Trophoblast cell (in vitro differentiated cells and primary cell): ENCODE results near the gene MBOAT1. TPM values are rescaled to one million over a fixed set of nuclear protein-coding genes. Genes with fewer than 3 reads are reported as not detected.

ENCODE experiments used
- DNase-seq, 2 donors: peaks; one replicate each; pipeline ENCODE4 v3.0.0-alpha.2; 2016
- H2AFZ ChIP-seq: 2 replicates; pipeline ENCODE4 v1.6.1; 2013; ENCODE audit warnings: low read length, moderate library complexity, mild to moderate bottlenecking; ENCODE audit not compliant: insufficient read depth, poor library complexity
- H2AK5ac ChIP-seq: 2 replicates; pipeline ENCODE4 v1.6.1; 2013; ENCODE audit warnings: mild to moderate bottlenecking, low read length
- H2BK120ac ChIP-seq: 2 replicates; pipeline ENCODE4 v1.6.1; 2013; ENCODE audit warnings: low read length, mild to moderate bottlenecking, moderate library complexity; ENCODE audit not compliant: insufficient read depth, poor library complexity
- H2BK12ac ChIP-seq: 2 replicates; pipeline ENCODE4 v1.6.1; 2013; ENCODE audit warnings: mild to moderate bottlenecking, low read length, moderate library complexity
- H2BK5ac ChIP-seq: 2 replicates; pipeline ENCODE4 v1.6.1; 2013; ENCODE audit warnings: low read length, low read depth, moderate library complexity, mild to moderate bottlenecking; ENCODE audit not compliant: poor library complexity
- H3K14ac ChIP-seq: 2 replicates; pipeline ENCODE4 v1.6.1; 2013; ENCODE audit warnings: mild to moderate bottlenecking, low read length
- H3K18ac ChIP-seq: 2 replicates; pipeline ENCODE4 v1.6.1; 2013; ENCODE audit warnings: mild to moderate bottlenecking, low read length
- H3K23ac ChIP-seq: 2 replicates; pipeline ENCODE4 v1.6.1; 2013; ENCODE audit warnings: low read length
- H3K27ac ChIP-seq: 2 replicates; pipeline ENCODE4 v1.5.1; 2013; ENCODE audit warnings: low read depth, mild to moderate bottlenecking, inconsistent platforms, low read length, moderate library complexity
- H3K27me3 ChIP-seq: 2 replicates; pipeline ENCODE4 v1.6.1; 2013; ENCODE audit warnings: inconsistent platforms, mild to moderate bottlenecking, low read length, moderate library complexity; ENCODE audit not compliant: insufficient read depth
- H3K36me3 ChIP-seq, 2 experiments: 1 replicate in 1 of 2; 2 replicates in 1 of 2; pipeline ENCODE4 v1.6.1; 2013; ENCODE audit warnings: low read length in 2 of 2, mild to moderate bottlenecking in 2 of 2, moderate library complexity in 1 of 2; ENCODE audit not compliant: insufficient read depth in 2 of 2, control insufficient read depth in 1 of 2
- H3K4ac ChIP-seq: 2 replicates; pipeline ENCODE4 v1.6.1; 2013; ENCODE audit warnings: low read depth, mild to moderate bottlenecking, low read length, moderate library complexity
- H3K4me1 ChIP-seq, 2 experiments: 1 replicate in 1 of 2; 2 replicates in 1 of 2; pipeline ENCODE4 v1.6.1; 2013; ENCODE audit warnings: low read length in 2 of 2, mild to moderate bottlenecking in 2 of 2, moderate library complexity in 1 of 2; ENCODE audit not compliant: insufficient read depth in 2 of 2, control insufficient read depth in 1 of 2
- H3K4me2 ChIP-seq: 2 replicates; pipeline ENCODE4 v1.6.1; 2013; ENCODE audit warnings: inconsistent platforms, mild to moderate bottlenecking, low read length, moderate library complexity
- H3K4me3 ChIP-seq: 2 replicates; pipeline ENCODE4 v1.5.1; 2013; ENCODE audit warnings: mild to moderate bottlenecking, low read depth, low read length, inconsistent platforms
- H3K79me1 ChIP-seq: one replicate; pipeline ENCODE4 v1.6.1; 2013; ENCODE audit warnings: low read length
- H3K79me2 ChIP-seq: 2 replicates; pipeline ENCODE4 v1.6.1; 2013; ENCODE audit warnings: low read length, mild to moderate bottlenecking; ENCODE audit not compliant: control insufficient read depth, insufficient read depth, poor library complexity
- H3K9ac ChIP-seq: 2 replicates; pipeline ENCODE4 v1.6.1; 2013; ENCODE audit warnings: mild to moderate bottlenecking, low read length
- H3K9me3 ChIP-seq: 2 replicates; pipeline ENCODE4 v1.6.1; 2013; ENCODE audit warnings: low read depth, mild to moderate bottlenecking, control low read depth, inconsistent platforms, low read length; ENCODE audit not compliant: insufficient read depth
- H4K12ac ChIP-seq: 2 replicates; pipeline ENCODE4 v1.6.1; 2013; ENCODE audit warnings: low read depth, mild to moderate bottlenecking, low read length, moderate library complexity
- H4K8ac ChIP-seq: 2 replicates; pipeline ENCODE4 v1.6.1; 2013; ENCODE audit warnings: low read depth, mild to moderate bottlenecking, low read length, moderate library complexity
- H4K91ac ChIP-seq: one replicate; pipeline ENCODE4 v1.6.1; 2013; ENCODE audit warnings: low read depth, mild to moderate bottlenecking, low read length, moderate library complexity
- WGBS: extraction: QIAGEN DNeasy Blood & Tissue Kit; methylation state at CpG from one replicate; pipeline ENCODE4 v1.1.7; 2013; ENCODE audit warnings: missing lambda C conversion rate; ENCODE audit not compliant: insufficient read length, insufficient coverage; ENCODE audit errors: extremely low coverage; 5-methylcytosine and 5-hydroxymethylcytosine counted together
- polyA plus RNA-seq: library from polyadenylated mRNA; stranded (reverse); fragments of 200-250 nt; gene quantifications from 2 replicates; pipeline ENCODE4 v1.2.3, GENCODE V29; 2013

MBOAT1 gene
- polyA plus RNA-seq: 4.5 and 4.7 TPM in 2 replicates

GRCh38 chr6:20212392-20213111 lies at the start of gene MBOAT1:
Gene MBOAT1 (minus strand): TSS chr6:20212469. CDS start chr6:20212234, 235 bp downstream.
- Histone ChIP-seq H3K4ac (no peak within 1 kb of the TSS), H4K91ac (peak within 1 kb of the TSS; percentile 68)
- no CpG with 5 or more reads among the region's 60 CpGs for WGBS

GRCh38 chr6:20261685-20262084 lies 49.4 kb upstream of the MBOAT1 start:
- no peaks in the 10 kb centered on the region for H3K36me3 ChIP-seq
- no peak overlapping the region for H3K9ac ChIP-seq
- no peak overlapping the region for H3K27ac ChIP-seq
- no peak overlapping the region for H4K91ac ChIP-seq
- H3K27me3 ChIP-seq: no peaks in the 10 kb centered on the region
- no peak overlapping the region for H4K12ac ChIP-seq
- H2AK5ac ChIP-seq: no peak overlapping the region
- H3K14ac ChIP-seq: no peak overlapping the region
- no peak overlapping the region for H2BK12ac ChIP-seq
- H3K4me3 ChIP-seq: no peak overlapping the region
- H2BK120ac ChIP-seq: no peak overlapping the region
- WGBS: no CpG with 5 or more reads among the region's 2 CpGs
- no peak overlapping the region for H3K4me2 ChIP-seq
- H3K23ac ChIP-seq: no peak overlapping the region
- no peak overlapping the region for H4K8ac ChIP-seq
- H2BK5ac ChIP-seq: no peak overlapping the region
- H3K4me1 ChIP-seq: no peaks in the 10 kb centered on the region
- no peaks in the 10 kb centered on the region for H3K79me1 ChIP-seq
- no peak overlapping the region for H3K4ac ChIP-seq
- DNase-seq: no peak
- no peak overlapping the region for H2AFZ ChIP-seq
- no peak overlapping the region for H3K18ac ChIP-seq
- H3K9me3 ChIP-seq: peaks cover 2% of the 10 kb centered on the region
- no peaks in the 10 kb centered on the region for H3K79me2 ChIP-seq

More at GRCh38 chr6:20212392-20213111, at the start of gene MBOAT1:
- no peaks in the 10 kb centered on the region for H3K27me3 ChIP-seq
- peak within 1 kb of the TSS; percentile 85 for H2AFZ ChIP-seq
- H3K27ac ChIP-seq: peak within 1 kb of the TSS; percentile 50
- peaks cover 2% of the 10 kb centered on the region for H3K79me2 ChIP-seq
- H3K4me3 ChIP-seq: peak within 1 kb of the TSS; percentile 78
- H2AK5ac ChIP-seq: no peak within 1 kb of the TSS
- H3K9me3 ChIP-seq: no peaks in the 10 kb centered on the region
- H3K4me2 ChIP-seq: peak within 1 kb of the TSS; percentile 89
- peak within 1 kb of the TSS; percentile 45 for H2BK5ac ChIP-seq
- peak within 1 kb of the TSS; percentile 8 for H2BK12ac ChIP-seq
- H3K14ac ChIP-seq: peak within 1 kb of the TSS; percentile 16
- peaks cover 2% of the 10 kb centered on the region in 2 experiments for H3K4me1 ChIP-seq
- H4K12ac ChIP-seq: no peak within 1 kb of the TSS
- H3K79me1 ChIP-seq: peaks cover 10% of the 10 kb centered on the region
- no peak within 1 kb of the TSS for H3K23ac ChIP-seq
- no peaks in the 10 kb centered on the region for H3K36me3 ChIP-seq
- H4K8ac ChIP-seq: peak within 1 kb of the TSS; percentile 72
- H2BK120ac ChIP-seq: peak within 1 kb of the TSS; percentile 11
- H3K9ac ChIP-seq: peak within 1 kb of the TSS; percentile 24
- peak within 1 kb of the TSS; percentile 16 for H3K18ac ChIP-seq
- DNase-seq: peak; percentile 33 to 56

GRCh38 chr6:20260360-20260759 lies 48.1 kb upstream of the MBOAT1 start:
- Histone ChIP-seq H3K9me3 (peaks cover 2% of the 10 kb centered on the region), H3K36me3 (no peaks in the 10 kb centered on the region), H2BK5ac (no peak overlapping the region), H4K91ac (no peak overlapping the region), H2BK120ac (no peak overlapping the region), H3K4ac (no peak overlapping the region), H3K79me2 (no peaks in the 10 kb centered on the region), H3K14ac (no peak overlapping the region), H2BK12ac (no peak overlapping the region), H3K4me2 (no peak overlapping the region), H3K18ac (no peak overlapping the region), H3K9ac (no peak overlapping the region), H3K23ac (no peak overlapping the region), H2AK5ac (no peak overlapping the region), H3K79me1 (no peaks in the 10 kb centered on the region), H4K12ac (no peak overlapping the region), H3K4me1 (no peaks in the 10 kb centered on the region), H4K8ac (no peak overlapping the region), H3K27me3 (no peaks in the 10 kb centered on the region), H3K27ac (no peak overlapping the region), H2AFZ (no peak overlapping the region), H3K4me3 (no peak overlapping the region)
- DNase-seq: no peak
- no CpG with 5 or more reads among the region's 7 CpGs for WGBS

GRCh38 chr6:20259316-20260049 lies 47.2 kb upstream of the MBOAT1 start:
- no peaks in the 10 kb centered on the region for H3K36me3 ChIP-seq
- WGBS: no CpG with 5 or more reads among the region's 48 CpGs

More at GRCh38 chr6:20259316-20260049, 47.2 kb upstream of the MBOAT1 start:
- no peak overlapping the region for H3K23ac ChIP-seq
- no peak overlapping the region for H4K8ac ChIP-seq
- DNase-seq: no peak
- no peak overlapping the region for H3K18ac ChIP-seq
- no peak overlapping the region for H3K4me2 ChIP-seq
- no peaks in the 10 kb centered on the region for H3K4me1 ChIP-seq
- H2BK5ac ChIP-seq: no peak overlapping the region
- no peak overlapping the region for H2BK120ac ChIP-seq
- no peak overlapping the region for H3K14ac ChIP-seq
- no peak overlapping the region for H2AK5ac ChIP-seq
- H4K12ac ChIP-seq: no peak overlapping the region
- H3K9ac ChIP-seq: no peak overlapping the region
- no peak overlapping the region for H2AFZ ChIP-seq
- H2BK12ac ChIP-seq: no peak overlapping the region
- no peak overlapping the region for H3K27ac ChIP-seq
- no peak overlapping the region for H3K4ac ChIP-seq
- H3K79me2 ChIP-seq: no peaks in the 10 kb centered on the region
- no peak overlapping the region for H3K4me3 ChIP-seq
- H3K79me1 ChIP-seq: no peaks in the 10 kb centered on the region
- H3K27me3 ChIP-seq: no peaks in the 10 kb centered on the region
- peaks cover 2% of the 10 kb centered on the region for H3K9me3 ChIP-seq
- H4K91ac ChIP-seq: no peak overlapping the region
